Stimulated activated CD4-positive, alpha-beta T cell treated with anti-CD3 and anti-CD28 coated beads, Interleukin-1b, Interleukin-23, amount 100 ng/mL, for 1 hour (primary cell): ENCODE results near the gene MCRIP2.

Source experiments
- DNase-seq, 2 donors: peaks; one replicate each; pipeline ENCODE4 v3.0.0-alpha.2; 2020; ENCODE audit warnings: low read depth in 2 of 2

The MCRIP2 gene

DNA sequence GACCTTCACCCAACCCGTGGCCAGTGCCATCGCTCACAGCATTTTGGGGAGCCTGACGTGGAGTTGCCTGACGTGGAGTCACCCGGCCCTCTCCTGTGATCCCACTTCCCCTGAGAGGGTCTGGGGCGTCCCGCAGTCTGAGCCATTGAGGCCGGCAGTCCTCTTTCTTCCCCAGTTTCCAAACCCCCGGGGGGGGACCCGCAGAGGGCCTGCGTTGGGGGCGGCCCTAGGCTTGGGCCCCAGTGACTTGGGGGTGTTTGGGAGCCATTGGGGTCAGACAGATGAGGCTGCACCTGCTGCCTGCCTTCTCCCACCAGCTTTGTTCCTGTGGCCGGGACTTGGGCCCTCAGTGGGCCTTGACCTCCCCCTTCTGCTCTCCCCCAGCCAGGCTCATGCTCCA is 28.0 kb downstream of the MCRIP2 start:
- DNase-seq: no peak

DNA sequence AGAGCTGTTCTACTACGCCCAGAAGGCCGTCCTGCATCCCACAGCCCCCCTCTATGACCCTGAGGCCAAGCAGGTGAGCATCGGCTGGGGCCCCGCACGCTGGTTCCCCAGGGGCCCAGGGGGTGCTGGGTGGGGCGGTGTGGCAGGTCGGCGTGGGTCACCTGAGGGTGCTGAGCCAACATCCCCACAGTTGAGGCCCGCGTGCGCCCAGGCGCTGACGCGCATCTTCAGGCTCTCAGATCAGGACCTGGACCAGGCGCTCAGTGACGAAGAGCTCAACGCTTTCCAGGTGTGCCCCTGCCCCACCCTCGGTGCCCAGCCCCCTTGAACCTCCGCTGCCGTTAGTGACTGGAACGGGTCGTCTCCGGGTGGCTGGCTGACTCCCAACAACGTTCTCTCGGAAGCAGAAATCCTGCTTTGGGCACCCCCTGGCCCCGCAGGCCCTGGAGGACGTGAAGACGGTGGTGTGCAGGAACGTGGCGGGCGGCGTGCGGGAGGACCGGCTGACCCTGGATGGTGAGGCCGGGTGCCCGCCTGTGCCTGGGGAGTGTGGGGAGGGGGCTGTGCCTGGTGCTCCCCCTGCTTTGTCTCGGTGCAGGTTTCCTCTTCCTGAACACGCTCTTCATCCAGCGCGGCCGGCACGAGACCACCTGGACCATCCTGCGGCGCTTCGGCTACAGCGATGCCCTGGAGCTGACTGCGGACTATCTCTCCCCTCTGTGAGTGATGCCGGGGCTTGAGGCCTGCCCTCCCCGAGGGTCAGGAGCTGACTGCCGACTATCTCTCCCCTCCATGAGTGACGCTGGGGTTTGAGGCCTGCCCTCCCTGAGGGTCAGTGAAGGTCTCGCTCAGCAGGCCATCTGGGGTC is 29.1 kb downstream of the MCRIP2 start:
- no peak for DNase-seq

DNA sequence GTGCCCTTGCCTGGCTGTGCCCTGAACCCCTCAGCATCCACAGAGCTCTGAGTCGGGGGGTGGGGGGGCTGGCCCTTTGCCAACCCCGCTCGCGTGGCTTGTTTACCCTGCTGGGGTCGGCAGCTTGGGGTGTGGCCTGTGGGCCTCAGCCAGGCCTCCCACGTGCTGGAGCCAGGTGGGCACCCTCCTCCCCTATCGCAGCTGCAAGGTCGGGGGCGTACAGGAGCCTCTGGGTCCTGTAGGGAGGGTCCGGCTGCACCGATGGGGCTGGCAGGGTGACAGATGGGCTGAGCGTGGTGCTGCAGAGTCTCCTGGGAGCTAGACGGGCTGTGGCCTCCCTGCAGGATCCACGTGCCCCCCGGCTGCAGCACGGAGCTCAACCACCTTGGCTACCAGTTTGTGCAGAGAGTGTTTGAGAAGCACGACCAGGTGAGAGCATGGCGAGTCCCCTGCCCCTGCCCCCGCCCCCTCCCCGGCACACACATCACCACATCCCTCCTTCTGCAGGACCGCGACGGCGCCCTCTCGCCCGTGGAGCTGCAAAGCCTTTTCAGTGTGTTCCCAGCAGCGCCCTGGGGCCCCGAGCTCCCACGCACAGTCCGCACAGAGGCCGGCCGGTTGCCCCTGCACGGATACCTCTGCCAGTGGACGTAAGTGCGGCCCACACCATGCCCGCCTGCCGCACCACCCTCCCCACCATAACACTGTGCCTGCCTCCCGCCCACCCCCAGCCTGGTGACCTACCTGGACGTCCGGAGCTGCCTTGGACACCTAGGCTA is 29.9 kb downstream of the MCRIP2 start:
- DNase-seq: no peak

DNA sequence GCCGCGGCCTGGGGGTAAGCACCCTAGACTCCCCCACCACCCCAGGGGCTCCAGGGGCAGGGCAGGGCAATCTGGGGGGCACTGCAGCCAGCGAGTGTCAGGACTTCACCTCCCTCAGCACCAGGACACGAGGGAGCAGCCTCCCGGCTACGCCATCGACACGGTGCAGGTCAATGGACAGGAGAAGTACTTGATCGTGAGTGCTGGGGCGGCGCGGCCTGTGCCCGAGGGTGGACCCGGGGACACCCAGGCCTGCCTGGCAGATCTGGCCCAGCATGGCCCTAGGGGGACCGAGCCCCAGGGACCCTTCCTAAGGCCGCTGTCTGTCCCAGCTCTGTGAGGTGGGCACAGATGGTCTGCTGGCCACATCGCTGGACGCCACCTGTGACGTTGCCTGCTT is 30.7 kb downstream of the MCRIP2 start:
- no peak for DNase-seq

DNA sequence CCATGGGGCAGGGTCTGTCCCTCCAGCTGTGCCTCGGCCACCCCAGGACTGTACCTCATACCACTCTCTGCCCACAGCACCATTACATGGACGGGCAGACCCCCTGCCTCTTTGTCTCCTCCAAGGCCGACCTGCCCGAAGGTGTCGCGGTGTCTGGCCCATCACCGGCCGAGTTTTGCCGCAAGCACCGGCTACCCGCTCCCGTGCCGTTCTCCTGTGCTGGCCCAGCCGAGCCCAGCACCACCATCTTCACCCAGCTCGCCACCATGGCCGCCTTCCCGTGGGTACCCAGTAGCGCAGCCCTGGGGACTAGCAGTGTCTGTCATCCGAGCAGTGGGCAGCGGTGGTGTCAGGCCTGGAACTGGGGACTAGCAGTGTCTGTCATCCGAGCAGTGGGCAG is 31.2 kb downstream of the MCRIP2 start:
- no peak for DNase-seq

DNA sequence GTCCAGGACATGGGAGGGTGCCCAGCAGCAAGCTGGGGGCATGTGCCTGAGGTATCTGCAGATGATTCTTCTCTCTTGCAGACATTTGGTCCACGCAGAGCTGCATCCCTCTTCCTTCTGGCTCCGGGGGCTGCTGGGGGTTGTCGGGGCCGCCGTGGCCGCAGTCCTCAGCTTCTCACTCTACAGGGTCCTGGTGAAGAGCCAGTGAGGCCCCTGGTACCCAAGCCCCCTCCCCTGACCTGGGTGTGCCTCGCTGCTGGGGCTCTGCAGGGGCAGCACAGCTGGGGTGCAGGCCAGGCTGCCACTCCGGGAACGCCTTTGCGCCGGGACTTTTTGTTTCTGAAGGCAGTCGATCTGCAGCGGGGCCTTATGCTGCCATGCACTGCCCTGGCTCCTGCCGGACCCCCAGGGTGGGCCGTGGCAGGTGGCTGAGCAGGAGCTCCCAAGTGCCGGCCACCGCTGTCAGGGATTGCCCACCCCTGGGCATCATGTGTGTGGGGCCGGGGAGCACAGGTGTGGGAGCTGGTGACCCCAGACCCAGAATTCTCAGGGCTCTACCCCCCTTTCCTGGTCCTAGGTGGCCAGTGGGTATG is 31.9 kb downstream of the MCRIP2 start:
- DNase-seq: no peak

DNA sequence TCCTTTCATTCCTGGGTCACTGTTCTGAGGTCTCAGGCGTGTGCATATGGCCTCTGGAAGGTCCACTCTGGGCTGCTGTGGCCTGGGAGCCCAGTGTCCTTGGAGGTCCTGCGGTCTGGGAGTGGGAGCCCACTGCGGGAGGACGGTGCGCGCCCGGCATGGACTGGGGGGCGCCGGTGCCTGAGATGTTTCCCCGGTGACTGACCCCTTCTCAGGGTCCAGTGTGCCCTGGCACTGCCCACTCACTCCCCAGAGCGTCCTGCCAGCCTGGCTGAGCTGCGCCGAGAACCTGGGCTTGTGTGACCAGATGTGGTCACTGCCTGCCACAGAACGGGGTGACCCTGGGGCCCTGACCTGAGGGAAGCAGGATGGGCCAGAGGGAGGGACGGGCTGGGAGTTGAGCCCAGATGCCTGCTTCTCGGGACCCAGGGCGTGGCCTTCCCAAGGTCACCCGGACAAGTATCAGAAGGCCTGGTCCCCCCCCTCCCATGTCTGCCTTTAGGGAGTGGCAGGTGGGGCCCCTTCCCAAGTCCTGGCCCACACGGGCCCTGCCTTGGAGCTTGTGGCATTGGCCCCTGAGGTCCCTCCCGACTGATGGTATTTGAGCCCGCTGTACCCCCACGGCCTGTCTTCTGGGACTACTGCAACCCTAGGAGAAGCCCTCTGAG is 32.7 kb downstream of the MCRIP2 start:
- DNase-seq: no peak

DNA sequence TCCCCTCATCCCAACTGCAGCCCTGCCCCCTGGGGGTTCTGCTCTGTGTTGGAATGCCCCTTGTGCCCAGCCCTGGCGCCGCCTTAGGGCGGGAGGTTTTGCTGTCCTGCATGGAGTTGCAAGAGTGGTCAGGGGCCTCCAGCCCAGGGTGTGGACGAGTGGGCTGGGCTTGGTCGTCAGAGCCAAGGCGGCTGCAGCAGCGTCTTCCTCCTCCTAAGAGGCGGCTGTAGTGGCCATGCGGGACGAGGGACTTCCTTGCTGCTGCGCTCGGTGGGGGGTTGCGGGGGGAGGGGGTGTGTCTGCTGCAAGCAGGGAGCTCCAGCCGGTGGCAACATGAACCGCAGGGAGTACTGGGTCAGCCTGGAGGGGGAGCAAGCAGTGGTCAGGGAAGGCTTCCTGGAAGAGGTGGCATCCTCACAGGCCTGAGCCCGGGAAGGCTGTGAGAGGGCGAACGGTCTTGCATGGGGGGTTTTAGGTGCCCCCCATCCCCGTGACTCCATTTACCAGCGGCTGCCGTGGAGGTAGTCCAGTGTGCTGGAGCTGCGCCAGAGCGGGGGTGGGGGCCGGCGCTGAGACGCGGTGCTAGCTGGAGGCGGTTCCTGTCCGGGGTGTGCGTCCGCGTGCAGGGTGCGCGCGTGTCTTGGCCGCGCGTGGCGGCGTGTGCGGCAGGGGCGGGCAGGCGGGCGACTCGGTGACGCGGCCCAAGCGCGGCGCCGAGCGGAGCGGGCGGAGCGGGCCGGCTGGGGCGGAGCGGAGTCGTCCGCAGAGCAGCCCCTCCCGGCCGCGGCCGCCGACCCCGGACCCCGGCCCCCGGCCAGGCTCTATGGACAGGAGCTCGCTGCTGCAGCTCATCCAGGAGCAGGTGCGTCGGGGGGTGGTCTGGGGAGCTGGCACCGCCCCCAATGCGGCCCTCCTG is 33.6 kb downstream of the MCRIP2 start, which contains the start of gene RHBDL1:
Gene RHBDL1, plus strand, starts transcription at position 704 of the 916 bp plus-strand sequence. Its CDS starts 120 bp downstream, at position 824.
- no peak for DNase-seq

DNA sequence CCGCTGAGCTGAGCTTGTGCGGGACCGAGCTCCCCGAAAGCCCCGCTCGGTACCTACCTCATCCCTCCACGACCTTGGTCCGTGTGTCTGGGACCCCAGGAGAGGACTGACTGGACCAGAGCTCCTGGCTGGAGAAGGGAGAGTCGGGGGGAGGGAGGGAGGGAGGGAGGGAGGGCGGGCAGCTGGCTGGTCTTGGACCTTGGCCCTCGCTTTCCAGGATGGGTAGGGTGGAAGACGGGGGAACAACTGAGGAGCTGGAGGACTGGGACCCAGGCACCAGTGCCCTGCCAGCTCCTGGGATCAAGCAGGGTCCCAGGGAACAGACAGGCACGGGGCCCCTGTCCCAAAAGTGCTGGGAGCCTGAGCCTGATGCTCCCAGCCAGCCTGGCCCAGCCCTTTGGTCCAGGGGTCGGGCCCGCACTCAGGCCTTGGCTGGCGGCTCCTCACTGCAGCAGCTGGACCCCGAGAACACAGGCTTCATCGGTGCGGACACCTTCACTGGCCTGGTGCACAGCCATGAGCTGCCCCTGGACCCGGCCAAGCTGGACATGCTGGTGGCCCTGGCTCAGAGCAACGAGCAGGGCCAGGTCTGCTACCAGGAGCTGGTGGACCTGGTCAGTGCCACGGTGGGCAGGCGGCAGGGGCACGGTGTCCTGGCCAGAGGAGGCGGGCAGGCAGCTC is 34.4 kb downstream of the MCRIP2 start:
- DNase-seq: no peak

DNA sequence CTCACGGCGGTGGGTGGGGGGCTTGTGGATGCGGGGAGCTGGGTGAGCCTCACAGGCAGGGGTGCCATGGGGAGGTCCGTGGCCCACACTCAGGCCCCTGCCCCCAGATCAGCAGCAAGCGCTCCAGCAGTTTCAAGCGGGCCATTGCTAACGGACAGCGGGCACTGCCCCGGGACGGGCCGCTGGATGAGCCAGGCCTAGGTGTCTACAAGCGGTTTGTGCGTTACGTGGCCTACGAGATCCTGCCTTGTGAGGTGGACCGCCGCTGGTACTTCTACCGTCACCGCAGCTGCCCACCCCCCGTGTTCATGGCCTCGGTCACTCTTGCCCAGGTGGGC is 34.9 kb downstream of the MCRIP2 start:
- DNase-seq: no peak

DNA sequence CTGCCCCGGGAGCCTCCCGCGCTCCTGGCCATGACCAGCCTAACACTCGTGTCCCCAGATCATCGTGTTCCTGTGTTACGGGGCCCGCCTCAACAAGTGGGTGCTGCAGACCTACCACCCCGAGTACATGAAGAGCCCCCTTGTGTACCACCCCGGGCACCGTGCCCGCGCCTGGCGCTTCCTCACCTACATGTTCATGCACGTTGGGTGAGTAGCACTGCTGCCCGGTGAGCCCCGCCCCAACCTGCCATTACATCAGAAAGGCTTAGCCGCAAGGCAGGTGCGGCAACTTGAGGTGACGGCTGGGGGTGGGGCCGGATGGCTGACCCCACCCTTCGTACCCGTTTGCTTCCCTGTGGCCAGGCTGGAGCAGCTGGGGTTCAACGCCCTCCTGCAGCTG is 35.3 kb downstream of the MCRIP2 start:
- DNase-seq: no peak

DNA sequence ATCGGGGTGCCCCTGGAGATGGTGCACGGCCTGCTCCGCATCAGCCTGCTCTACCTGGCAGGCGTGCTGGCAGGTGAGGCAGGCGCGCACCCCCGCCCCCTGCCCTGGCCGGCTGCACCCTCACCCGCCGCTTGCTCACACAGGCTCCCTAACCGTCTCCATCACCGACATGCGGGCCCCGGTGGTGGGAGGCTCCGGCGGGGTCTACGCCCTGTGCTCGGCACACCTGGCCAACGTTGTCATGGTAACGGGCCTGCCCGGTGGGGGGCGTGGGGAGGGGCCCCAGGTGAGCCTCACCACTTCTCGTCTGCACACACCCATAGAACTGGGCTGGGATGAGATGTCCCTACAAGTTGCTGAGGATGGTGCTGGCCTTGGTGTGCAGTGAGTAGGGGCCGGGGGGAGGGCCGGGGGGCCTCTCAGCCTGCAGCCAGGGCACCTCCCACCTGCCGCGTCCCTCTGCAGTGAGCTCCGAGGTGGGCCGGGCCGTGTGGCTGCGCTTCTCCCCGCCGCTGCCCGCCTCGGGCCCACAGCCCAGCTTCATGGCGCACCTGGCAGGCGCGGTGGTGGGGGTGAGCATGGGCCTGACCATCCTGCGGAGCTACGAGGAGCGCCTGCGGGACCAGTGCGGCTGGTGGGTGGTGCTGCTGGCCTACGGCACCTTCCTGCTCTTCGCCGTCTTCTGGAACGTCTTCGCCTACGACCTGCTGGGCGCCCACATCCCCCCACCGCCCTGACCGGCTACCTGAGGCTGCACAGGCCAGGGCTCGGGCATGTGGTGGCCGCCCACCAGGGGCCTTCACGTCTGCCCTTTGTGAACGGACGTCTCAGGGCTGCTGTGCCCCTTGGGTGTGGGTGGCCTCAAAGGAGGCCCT is 35.9 kb downstream of the MCRIP2 start:
- DNase-seq: no peak

DNA sequence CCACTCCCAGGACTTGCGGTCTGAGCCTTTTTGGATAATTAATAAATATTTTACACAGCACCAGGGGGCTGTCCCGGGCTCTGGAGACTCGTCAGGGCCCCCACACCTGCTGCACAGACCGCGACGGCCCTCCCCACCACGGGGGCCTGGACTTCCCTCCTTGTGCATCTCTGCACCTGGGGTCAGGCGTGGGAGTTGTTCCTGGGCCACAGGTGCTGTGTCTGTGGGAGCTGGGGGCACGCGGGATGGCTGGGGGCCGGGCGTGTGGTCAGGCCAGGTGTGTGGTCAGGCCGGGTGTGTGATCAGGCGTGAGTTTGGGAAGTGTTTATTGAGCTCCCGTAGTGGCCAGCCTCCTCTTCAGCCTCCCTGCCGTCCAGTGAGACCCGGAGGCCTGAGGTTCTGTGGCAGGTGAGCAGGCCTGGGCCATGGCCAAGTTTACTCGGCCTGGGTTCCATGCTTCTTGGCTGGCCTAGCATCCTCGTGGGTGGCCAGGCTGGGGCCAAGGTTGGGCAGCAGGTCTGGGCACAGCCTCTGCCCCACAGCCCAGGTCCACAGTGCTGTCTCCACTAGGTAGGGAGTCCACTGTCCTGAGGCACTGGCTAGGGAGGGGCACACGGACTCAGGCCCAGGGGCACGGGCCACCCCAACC is 36.7 kb downstream of the MCRIP2 start:
- no peak for DNase-seq

DNA sequence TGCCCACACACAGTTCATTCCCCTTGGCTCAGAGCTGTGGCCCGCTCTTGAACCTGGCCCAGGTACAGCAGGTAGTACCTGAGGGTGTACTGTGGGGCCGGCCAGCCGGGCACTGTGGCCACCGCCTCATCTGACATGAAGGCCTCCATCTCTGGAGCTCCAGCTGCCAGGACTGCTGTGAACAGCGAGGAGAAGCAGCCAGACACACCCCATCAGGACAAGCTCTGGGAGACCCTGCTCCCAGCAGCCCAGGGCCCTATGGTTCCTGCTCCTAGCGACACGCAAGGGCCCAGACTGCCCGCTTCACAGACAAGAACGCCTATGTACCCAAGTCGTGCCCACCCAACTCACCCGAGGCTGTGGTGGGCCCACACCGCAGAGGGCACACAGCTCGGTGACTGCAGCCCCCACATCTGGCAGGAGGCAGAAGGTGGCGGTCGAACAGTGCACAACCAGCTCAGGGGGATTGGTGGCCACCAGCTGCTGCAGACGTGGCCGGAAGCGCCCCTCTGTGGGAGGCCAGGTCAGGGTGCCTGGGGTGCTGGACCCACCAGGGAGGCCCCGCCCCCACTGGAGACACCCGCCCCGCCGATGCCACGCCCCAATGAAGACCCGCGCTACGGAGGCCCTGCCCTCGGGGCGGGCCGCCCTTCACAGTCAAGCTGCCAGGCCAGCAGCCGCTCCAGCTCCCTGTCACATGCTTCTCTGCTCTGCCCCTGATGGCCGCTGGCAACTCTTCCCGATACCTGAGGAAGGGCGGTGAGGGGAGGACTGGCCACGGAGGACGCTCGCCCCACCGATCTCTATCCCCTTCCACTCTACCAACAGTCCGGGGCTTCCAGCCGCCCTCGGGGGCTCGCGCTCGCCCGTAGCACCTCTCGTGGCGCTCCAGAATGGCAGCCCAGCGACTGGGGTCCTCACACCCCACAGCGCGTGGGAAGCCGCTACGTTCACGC is 37.5 kb downstream of the MCRIP2 start:
- no peak for DNase-seq

DNA sequence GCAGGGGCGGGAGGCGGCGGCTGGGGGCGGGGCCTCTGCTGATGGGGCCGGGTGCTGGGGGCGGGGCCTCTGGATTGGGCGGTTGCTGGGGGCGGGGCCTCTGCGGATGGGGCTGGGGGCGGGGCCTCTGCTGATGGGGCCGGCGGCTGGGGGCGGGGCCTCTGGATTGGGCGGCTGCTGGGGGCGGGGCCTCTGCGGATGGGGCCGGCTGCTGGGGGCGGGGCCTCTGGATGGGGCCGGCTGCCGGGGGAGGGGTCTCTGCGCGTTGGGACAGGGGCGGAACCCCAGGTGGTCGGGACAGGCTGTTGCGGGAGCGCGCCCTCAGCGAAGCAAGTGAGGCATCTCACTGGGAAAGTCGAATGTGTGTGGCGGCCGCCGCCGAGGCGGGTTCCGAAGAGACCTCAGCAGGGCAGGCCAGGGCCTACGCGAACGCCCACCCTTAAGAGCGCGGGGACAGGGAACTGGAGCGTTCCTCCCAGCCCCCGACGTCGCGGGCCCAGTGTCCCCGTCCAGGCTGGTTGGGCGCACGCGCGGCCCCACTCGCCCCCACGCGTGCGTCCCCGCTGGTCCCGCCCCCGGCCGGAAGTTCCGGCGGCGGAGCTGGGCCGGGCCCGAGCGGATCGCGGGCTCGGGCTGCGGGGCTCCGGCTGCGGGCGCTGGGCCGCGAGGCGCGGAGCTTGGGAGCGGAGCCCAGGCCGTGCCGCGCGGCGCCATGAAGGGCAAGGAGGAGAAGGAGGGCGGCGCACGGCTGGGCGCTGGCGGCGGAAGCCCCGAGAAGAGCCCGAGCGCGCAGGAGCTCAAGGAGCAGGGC is 38.4 kb downstream of the MCRIP2 start, which contains the start of gene STUB1:
Gene STUB1, plus strand, starts transcription at position 597 of the 811 bp plus-strand sequence. Its CDS starts 116 bp downstream, at position 713.
- peak; percentile 67 to 89 for DNase-seq

DNA sequence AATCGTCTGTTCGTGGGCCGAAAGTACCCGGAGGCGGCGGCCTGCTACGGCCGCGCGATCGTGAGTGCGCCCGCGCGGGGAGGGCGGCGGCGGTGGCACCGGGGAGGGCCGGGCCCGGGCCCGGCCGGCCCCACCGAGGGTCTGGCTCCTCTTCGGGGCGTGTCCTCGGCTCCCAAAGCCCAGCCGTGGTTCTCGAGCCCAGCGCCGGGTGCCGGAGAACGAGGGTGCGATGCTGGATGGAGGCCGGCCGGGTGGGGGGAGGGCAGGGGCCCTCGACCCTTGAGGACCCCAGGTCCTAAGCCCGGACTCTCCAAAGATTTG is 39.0 kb downstream of the MCRIP2 start:
- DNase-seq: no peak
